Upper lobe of left lung (tissue), 4 donors: Measurements from ENCODE around the gene BCL7A.

Experiments used
- CTCF ChIP-seq, 6 experiments: fragments of 450-650 bp in 4 of 6; fragments of 200-600 bp in 2 of 6; sonication (generic) in 2 of 6; IDR thresholded peaks; one replicate each; pipeline ENCODE4 v1.5.1; 2016 to 2019; ENCODE audit warnings: antibody characterized with exemption in 6 of 6
- EP300 ChIP-seq, 4 donors: sonication (generic); formaldehyde crosslinking; IDR thresholded peaks; one replicate each; pipeline ENCODE4 v1.5.1; 2017; ENCODE audit warnings: antibody characterized with exemption in 4 of 4, control low read depth in 2 of 4
- POLR2A ChIP-seq, 4 donors: fragments of 450-650 bp; IDR thresholded peaks; one replicate each; pipeline ENCODE4 v1.5.1; 2016 to 2017; ENCODE audit warnings: antibody characterized with exemption in 4 of 4, mild to moderate bottlenecking in 2 of 4
- POLR2AphosphoS5 ChIP-seq, 2 donors: sonication (generic); formaldehyde crosslinking; IDR thresholded peaks; one replicate each; pipeline ENCODE4 v1.5.1; 2017; ENCODE audit warnings: antibody characterized with exemption in 2 of 2

GRCh38 chr12:122014781-122015180, 6.9 kb upstream of the BCL7A start:
- TF ChIP-seq CTCF (IDR thresholded peaks at IDR 0.05): no peak
- TF ChIP-seq POLR2A (IDR thresholded peaks at IDR 0.05): no peak
- no peak for TF ChIP-seq EP300 (IDR thresholded peaks at IDR 0.05)
- no peak for TF ChIP-seq POLR2AphosphoS5 (IDR thresholded peaks at IDR 0.05)
